GM19035 (cell line): ENCODE data around the gene WDR1.

Experiments used
- ATAC-seq: cut with Tn5 transposase; IDR thresholded peaks from one replicate; pipeline ENCODE4 v1.9.1; 2021; ENCODE audit not compliant: unreplicated experiment

WDR1 gene

DNA sequence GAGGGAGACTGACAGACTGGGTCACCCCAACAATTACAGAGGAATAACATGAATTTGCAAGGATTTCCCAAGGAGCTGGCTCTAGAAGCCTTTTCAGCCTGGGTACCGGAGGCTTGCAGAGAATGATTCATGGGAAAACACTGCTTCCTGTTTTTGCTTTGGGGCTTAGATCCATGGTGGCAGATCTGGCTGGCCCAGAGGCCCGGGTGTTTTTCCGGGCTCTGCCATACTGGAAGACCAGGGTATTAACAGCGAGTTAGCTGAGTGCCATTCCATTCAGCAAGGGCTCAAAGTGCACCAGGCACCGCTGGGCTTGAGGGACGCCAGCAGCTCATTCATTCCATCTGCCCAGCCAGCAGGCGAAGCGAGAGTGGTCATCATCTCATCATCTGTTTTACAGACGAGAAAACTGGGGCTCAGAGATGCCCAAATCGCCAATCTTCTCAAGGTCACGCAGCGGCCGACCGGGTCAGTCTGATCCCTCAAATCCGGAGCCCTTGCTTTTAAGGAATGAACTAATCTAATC is 1.3 kb downstream of the WDR1 start:
- no peak for ATAC-seq

DNA sequence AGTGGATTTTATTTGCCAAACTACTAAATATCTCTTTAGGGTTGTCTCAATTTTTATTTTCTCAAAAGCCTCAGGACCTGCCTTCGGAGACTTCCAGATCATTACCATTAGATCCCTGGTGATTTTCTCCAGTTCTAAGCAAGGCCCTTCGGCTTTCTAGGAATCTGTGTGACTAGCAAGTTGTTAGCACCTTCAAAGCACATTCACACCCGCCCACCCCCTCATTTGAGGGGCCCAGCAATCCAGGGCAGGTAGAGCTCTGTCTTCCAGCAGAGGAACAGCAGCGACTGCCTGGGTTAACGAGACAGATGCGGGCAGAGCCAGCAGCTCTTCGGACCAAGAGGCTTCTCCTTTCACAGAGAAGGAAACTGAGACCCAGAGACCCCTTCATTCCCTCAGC is 2.0 kb downstream of the WDR1 start:
- no peak for ATAC-seq

- no peak for ATAC-seq
Measured at GRCh38 chr4:10114147-10114546, 2.5 kb downstream of the WDR1 start.

- ATAC-seq: no peak
Measured at GRCh38 chr4:10113362-10114047, 3.1 kb downstream of the WDR1 start.

DNA sequence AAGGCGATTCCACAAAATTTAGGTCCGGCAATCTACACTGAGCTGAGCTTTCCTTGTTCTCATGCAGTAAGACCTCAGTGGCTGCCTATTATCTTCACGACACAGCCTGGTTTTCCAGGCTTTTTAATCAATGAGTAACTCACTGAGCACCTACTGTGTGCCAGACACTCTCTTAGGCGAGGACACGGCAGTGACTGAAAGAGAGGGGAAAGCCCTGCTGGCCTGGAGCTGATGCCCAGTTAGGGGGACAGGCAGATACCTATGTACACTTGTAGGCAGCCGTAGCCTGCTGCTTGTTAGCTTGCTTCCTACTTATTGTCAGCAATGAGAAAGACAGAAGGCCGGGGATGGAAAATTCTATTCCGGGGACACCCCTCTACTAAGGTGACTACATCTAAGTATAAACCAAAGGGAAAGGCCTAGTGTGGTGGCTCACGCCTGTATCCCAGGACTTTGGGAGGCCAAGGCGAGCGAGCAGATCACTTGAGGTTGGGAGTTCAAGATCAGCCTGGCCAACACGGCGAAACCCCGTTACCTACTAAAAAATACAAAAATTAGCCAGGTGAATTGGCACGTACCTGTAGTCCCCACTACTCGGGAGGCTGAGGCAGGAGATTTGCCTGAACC is 3.8 kb downstream of the WDR1 start:
- no peak for ATAC-seq

DNA sequence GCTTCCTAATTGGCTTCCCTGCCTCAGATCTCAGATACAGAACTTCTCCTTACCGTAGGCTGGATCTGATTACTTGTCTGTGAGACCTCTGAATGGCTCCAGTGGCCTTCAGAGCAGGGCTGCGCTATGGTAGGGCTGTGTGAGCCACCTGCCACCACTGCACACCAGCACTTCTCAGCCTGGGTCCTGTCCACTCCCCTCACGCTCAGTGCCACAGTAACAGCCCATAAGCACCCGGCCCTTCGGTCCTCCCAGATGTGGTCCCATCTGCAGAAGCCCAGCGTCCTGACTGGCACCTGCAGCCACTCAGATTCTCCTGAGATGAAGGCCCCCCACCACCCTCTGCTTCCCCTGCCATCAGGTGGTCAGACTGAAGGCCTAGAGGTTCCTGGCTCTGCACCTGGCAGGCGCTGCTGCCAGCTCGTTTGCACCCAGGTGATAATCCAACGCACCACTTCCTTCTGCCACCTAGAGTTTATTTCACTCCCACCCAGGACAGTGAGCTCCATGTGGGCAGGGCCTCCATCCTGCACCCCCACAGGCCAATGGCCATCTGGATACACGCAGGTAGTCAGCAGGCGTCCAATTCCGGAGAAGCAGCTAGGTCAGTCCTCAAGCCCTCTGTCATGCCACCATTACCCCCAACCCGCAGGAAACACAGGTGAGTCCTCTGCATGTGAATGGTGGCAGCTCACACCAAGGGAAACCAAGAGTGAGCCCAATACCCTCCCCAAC is 5.4 kb downstream of the WDR1 start:
- ATAC-seq: no peak

DNA sequence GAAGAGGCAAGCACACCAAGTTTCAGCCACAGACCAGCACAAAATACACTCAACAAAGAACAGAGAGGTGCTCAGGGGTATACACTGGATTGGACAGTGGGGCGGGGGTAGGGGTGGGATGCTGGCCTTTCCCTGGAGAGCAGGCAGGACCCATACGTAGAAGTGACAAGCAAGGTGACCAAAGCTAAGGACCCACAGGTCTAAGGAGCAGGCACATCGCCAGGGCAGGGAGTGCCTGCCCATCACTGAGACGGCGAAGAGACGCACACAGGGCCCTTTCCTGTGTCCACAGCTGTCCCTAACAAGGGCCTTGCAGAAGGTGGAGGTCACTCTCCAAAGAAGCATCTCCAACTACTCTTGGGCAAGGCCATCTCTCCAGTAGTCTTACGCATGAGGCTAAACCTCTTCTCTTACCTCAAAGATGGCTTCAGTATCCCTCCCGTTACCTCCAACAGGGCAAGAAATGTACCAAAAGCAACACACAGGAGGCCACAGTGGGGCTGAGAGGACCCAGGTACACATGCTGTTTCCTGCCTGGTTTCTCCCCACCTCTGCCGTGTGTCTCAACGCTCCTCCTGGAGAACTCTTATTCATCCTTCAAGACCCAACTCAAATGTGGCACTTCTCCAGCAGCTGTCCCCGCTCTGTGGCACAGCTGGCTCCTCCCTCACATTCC is 6.5 kb downstream of the WDR1 start:
- no peak for ATAC-seq

DNA sequence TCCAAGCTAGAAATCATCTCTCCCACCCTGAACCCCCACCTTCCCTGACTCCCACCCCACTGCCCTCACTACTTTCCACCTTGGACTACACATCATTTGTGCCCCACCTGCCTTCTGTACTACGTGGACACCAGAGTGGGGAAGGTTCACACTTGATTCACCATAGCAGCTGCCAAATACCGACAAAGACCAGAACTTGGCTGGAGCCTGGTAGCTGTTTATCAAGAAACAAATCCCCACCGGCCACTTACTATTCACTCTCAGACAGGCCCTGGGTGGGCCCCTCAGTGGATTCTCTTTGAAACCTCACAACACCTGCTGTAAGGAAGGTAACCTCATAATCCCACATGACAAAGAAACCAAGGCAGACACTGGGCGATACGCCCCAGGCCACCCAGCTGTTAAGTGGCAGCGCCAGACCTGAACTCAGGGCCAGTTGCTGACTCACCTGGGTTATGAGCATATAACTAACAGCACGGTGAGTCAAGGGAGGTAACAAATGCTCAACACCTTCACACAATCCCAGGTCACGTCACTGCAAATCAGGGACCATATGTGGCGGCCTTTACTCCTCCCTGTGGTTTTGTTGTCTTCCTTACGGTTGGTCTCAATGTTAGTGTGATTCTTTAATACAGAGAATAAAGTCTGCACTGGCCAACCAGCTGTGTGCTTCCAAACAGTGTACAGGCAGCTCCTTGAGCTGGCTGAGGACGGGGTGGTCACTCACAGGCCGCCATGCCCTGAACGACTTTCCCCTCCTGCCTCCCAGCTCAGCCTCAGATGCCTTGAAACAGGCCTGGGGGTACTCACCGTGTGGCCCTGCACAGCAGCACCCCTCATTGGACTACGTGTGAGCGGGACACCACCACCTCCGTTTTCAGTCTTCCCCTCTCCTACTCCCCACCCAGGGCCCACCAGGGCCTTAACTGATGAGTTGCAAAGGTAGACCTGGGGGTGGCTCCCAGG is 7.5 kb downstream of the WDR1 start:
- ATAC-seq: no peak

GRCh38 chr4:10108391-10108790 is 8.2 kb downstream of the WDR1 start:
- no peak for ATAC-seq

DNA sequence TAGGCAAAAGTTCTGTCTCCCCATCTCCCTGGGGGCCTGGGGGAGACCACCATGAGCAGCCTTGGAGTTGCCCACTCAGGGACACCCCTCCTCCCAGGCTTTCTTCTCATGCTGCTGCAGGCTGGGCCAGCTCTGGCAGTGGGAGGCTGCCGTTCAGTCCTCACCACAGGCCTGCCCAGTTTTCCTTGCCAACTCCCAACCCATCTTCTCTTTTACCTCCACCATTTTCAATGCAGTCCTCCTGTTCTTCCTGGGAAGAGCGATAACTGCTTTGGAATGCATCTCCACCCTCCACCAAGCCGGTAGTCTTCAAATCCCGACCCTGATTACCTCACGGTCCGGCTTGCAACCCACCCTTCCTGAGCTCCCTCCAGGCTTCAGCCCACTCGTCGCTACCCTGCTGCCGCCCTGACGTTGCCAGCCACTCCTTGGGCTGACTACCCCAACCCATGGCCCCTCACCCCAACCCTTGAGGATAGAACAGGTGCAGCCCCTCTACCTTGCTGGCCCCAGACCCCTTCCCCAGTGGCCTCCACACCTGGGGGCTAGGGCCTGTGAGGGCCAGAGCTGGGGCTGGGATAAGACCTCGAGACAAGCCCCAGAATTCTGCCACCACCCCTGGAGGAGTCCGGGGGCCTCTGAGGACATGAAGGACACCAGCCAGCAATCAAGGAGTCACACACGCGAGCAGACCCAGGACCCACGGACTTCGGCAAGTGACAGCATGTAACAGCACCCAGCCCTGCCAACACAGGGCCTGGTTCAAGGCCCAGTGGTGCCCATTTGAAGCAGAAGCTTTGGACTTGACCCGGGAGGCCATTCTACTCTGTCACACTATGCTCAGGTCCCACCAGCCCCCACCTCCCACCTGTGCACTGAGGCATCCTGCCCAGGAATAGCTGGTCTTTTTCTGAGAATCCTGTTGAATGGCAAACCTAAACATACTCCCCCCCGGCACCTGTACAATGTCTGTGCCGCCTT is 9.2 kb downstream of the WDR1 start:
- ATAC-seq: no peak

DNA sequence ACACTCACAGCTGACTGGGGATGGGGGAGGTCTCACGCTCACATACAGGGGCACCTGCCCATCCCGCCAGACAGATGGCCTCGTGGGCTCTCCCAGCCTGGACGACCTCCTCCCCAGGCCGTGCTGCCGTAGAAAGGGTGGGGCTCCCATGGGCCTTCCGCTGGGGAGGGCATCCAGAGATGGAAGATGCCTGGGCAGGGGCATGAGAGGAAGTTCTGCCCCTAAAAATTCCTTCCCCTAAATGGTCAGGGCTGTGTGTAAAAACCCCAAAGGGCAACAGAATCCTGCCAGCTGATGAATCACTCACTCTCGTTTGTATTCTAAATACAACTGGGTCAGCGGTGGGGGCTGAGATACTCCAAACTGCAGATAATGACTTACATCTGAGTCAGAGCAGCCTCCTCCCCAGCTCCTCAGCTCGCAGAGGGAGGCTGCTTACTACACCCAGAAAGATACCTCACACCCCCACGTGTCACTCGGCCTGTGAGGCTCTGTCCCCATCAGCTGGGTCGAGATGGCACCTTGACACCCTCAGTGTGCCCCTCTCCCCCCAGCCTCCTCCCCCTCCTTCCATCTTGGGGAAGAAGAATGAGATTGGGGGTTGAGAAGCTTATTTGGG is 10.1 kb downstream of the WDR1 start:
- ATAC-seq: peak; percentile 47

GRCh38 chr4:10105920-10106319 is 10.7 kb downstream of the WDR1 start:
- no peak for ATAC-seq

GRCh38 chr4:10105421-10105820 is 11.2 kb downstream of the WDR1 start:
- ATAC-seq: no peak

DNA sequence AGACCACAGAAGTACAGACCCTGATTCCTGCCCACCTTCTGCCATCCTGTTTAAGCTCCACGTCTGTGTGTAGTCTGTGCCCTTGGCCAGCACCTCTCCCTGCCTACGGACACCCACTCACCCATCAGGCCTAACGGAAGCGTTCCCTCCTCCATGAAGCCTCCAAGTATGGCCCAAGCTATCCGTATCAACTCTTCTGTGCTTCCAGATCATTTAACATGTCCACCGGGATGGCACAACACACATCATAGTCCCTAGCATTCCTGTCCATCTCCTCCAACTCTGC is 11.7 kb downstream of the WDR1 start:
- no peak for ATAC-seq

- ATAC-seq: no peak
Measured at GRCh38 chr4:10104211-10104990, 12.2 kb downstream of the WDR1 start.

DNA sequence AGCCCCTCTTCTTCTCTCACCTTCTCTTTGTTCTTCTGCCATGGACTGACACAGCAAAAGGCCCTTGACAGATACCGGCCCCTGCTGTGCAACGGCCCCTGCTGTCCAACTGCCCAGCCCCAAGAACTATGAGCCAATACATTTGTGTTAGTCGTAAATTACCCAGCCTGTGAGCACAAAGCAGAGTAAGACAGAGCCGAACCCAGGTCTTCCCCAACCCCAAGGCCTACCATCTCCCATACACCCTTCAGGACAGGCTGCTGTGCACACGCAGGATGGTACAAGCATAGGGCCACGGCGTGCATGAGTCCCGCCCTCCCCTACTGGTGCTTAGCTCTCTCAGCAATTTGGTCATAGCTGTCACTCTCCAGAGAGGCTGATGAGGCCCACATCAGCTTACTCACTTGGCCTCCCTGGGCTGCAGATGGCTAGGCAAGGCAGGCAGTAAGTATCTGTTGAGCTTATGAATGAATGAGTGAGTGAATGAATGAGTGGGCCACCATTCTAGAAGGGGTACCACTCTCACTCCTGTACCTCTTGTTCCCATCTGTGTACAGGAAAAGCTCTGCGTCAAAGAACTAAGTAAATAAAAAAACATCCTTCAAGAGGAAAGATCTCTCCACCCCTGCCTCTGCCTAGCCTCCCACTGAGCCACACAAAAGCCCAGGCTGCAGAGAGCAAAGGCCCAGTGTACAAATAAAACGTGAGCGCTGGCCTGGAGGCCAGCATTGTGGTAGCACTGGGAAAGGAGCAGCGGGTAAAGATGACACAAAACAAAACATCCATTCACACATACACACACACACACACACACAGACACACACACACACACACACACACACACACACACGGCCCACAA is 13.9 kb downstream of the WDR1 start:
- ATAC-seq: no peak
